ENCODE measurements around the gene ROGDI. TPM values are rescaled to one million over a fixed set of nuclear protein-coding genes. Genes with fewer than 3 reads are reported as not detected.

The ROGDI gene
- total RNA-seq, 4 donors from 2014 or later: 37.6 to 85.9 (median 62.6) TPM

GRCh38 chr16:4814046-4814445, 11.6 kb upstream of the ROGDI start:
- Histone ChIP-seq H3K27ac (peak overlapping the region; percentile 78 to 89 (median 84)), H3K27me3 (no peaks in the 10 kb centered on the region), H3K4me1 (peaks cover 6 to 38% (median 9%) of the 10 kb centered on the region in 3 donors), H3K36me3 (peaks cover 0 to 99% of the 10 kb centered on the region in 2 donors), H3K4me3 (no peak overlapping the region), H3K9me3 (no peaks in the 10 kb centered on the region)
- peak; percentile 85 for ATAC-seq
- TF ChIP-seq POLR2AphosphoS5 (IDR thresholded peaks at IDR 0.05): peak; percentile 95
- TF ChIP-seq CTCF (IDR thresholded peaks at IDR 0.05): no peak

GRCh38 chr16:4813251-4814003, 11.0 kb upstream of the ROGDI start:
- Histone ChIP-seq H3K9me3 (no peaks in the 10 kb centered on the region), H3K4me3 (no peak overlapping the region), H3K36me3 (peaks cover 0 to 99% of the 10 kb centered on the region in 2 donors), H3K27me3 (no peaks in the 10 kb centered on the region), H3K4me1 (peaks cover 6 to 38% (median 9%) of the 10 kb centered on the region in 3 donors), H3K27ac (peak overlapping the region; percentile 78 to 92 (median 86))
- 86 to 95% methylated on average over 2 to 3 of the region's 16 CpGs for WGBS, 2 donors (ENCODE audit: low coverage in 1 of 2)
- no peak for ATAC-seq
- TF ChIP-seq POLR2A (IDR thresholded peaks at IDR 0.05) (no peak), CTCF (IDR thresholded peaks at IDR 0.05) (no peak), EP300 (IDR thresholded peaks at IDR 0.05) (no peak), POLR2AphosphoS5 (IDR thresholded peaks at IDR 0.05) (no peak)

- WGBS, 2 donors (ENCODE audit: low coverage in 1 of 2): no CpG with 5 or more reads among the region's 9 CpGs
- H3K9me3 ChIP-seq: no peaks in the 10 kb centered on the region
- H3K27ac ChIP-seq: peak overlapping the region in 3 of 4 donors; percentile 4 to 89 (median 83)
- H3K36me3 ChIP-seq: peaks cover 0 to 98% of the 10 kb centered on the region in 2 donors
- ATAC-seq: no peak
- no peak overlapping the region for H3K4me3 ChIP-seq
- TF ChIP-seq EP300 (IDR thresholded peaks at IDR 0.05) (no peak), CTCF (IDR thresholded peaks at IDR 0.05) (no peak), POLR2AphosphoS5 (IDR thresholded peaks at IDR 0.05) (no peak), POLR2A (IDR thresholded peaks at IDR 0.05) (no peak)
- H3K27me3 ChIP-seq: no peaks in the 10 kb centered on the region
- peaks cover 6 to 38% (median 9%) of the 10 kb centered on the region in 3 donors for H3K4me1 ChIP-seq
These were observed 9.3 kb upstream of the ROGDI start for GRCh38 chr16:4811773-4812172.

GRCh38 chr16:4811242-4811641, 8.8 kb upstream of the ROGDI start:
- ATAC-seq: no peak
- H3K27ac ChIP-seq: peak overlapping the region in 2 of 4 donors; percentile 83 to 89
- no peaks in the 10 kb centered on the region for H3K9me3 ChIP-seq
- H3K4me1 ChIP-seq: peaks cover 6 to 38% (median 9%) of the 10 kb centered on the region in 3 donors
- 100% methylated on average over 1 to 2 of the region's 3 CpGs for WGBS, 2 donors (ENCODE audit: low coverage in 1 of 2)
- TF ChIP-seq EP300 (IDR thresholded peaks at IDR 0.05): no peak
- TF ChIP-seq POLR2A (IDR thresholded peaks at IDR 0.05): no peak
- TF ChIP-seq CTCF (IDR thresholded peaks at IDR 0.05): no peak
- peaks cover 0 to 98% of the 10 kb centered on the region in 2 donors for H3K36me3 ChIP-seq
- no peak overlapping the region for H3K4me3 ChIP-seq
- no peaks in the 10 kb centered on the region for H3K27me3 ChIP-seq

- peaks cover 0 to 72% of the 10 kb centered on the region in 2 donors for H3K36me3 ChIP-seq
- WGBS, 2 donors (ENCODE audit: low coverage in 1 of 2): 82 to 96% methylated on average over 4 to 6 of the region's 6 CpGs
- no peaks in the 10 kb centered on the region for H3K9me3 ChIP-seq
- no peaks in the 10 kb centered on the region for H3K27me3 ChIP-seq
- peaks cover 0 to 33% (median 11%) of the 10 kb centered on the region in 3 donors for H3K4me1 ChIP-seq
- H3K27ac ChIP-seq: no peak overlapping the region
- ATAC-seq: no peak
- TF ChIP-seq CTCF (IDR thresholded peaks at IDR 0.05): no peak
- no peak for TF ChIP-seq POLR2AphosphoS5 (IDR thresholded peaks at IDR 0.05)
- no peak for TF ChIP-seq POLR2A (IDR thresholded peaks at IDR 0.05)
- TF ChIP-seq EP300 (IDR thresholded peaks at IDR 0.05): no peak
- no peak overlapping the region for H3K4me3 ChIP-seq
These were observed 3.8 kb upstream of the ROGDI start for GRCh38 chr16:4806280-4806679.

Measured in gastroesophageal sphincter (tissue), 4 donors.